ENCODE measurements around the gene ATP5ME.

Gene ATP5ME

GRCh38 chr4:632926-633325, 41.1 kb downstream of the ATP5ME start:
- TF ChIP-seq, protein P1, sequence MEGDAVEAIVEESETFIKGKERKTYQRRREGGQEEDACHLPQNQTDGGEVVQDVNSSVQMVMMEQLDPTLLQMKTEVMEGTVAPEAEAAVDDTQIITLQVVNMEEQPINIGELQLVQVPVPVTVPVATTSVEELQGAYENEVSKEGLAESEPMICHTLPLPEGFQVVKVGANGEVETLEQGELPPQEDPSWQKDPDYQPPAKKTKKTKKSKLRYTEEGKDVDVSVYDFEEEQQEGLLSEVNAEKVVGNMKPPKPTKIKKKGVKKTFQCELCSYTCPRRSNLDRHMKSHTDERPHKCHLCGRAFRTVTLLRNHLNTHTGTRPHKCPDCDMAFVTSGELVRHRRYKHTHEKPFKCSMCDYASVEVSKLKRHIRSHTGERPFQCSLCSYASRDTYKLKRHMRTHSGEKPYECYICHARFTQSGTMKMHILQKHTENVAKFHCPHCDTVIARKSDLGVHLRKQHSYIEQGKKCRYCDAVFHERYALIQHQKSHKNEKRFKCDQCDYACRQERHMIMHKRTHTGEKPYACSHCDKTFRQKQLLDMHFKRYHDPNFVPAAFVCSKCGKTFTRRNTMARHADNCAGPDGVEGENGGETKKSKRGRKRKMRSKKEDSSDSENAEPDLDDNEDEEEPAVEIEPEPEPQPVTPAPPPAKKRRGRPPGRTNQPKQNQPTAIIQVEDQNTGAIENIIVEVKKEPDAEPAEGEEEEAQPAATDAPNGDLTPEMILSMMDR (conservative IDR thresholded peaks at IDR 0.05; ENCODE audit: low read depth, low read length) = no peak

GRCh38 chr4:632196-632790, 41.8 kb downstream of the ATP5ME start:
- no peak for DNase-seq (ENCODE audit: low read depth)
- TF ChIP-seq, protein P1 (conservative IDR thresholded peaks at IDR 0.05; ENCODE audit: low read depth, low read length) = no peak
- no peak overlapping the region for H3K4me3 ChIP-seq (ENCODE audit: low read length)

More at GRCh38 chr4:632926-633325, 41.1 kb downstream of the ATP5ME start:
- no peak for DNase-seq (ENCODE audit: low read depth)
- no peak overlapping the region for H3K4me3 ChIP-seq (ENCODE audit: low read length)

GRCh38 chr4:630656-631055, 43.4 kb downstream of the ATP5ME start:
- no peak overlapping the region for H3K4me3 ChIP-seq (ENCODE audit: low read length)
- TF ChIP-seq, protein P1 (conservative IDR thresholded peaks at IDR 0.05; ENCODE audit: low read depth, low read length) = no peak
- no peak for DNase-seq (ENCODE audit: low read depth)

GRCh38 chr4:629915-630641, 44.0 kb downstream of the ATP5ME start:
- no peak overlapping the region for H3K4me3 ChIP-seq (ENCODE audit: low read length)
- no peak for DNase-seq (ENCODE audit: low read depth)
- TF ChIP-seq, protein P1 (conservative IDR thresholded peaks at IDR 0.05; ENCODE audit: low read depth, low read length) = no peak

DNA sequence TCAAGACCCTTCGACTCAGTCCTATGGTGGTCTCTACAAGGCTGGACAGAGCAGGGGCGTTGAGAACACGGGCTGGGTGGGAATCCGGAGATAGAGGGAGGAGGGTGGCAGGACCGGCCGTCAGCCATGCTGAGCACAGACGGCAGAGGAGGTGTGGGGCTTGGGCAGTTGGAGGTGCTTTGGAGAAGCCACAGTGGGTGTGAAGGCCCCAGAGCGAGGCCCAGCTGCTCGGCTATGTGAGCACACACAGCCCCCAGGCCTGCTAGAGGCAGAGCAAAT, 44.5 kb downstream of the ATP5ME start:
- H3K4me3 ChIP-seq (ENCODE audit: low read length) = no peak overlapping the region
- DNase-seq (ENCODE audit: low read depth) = no peak
- TF ChIP-seq, protein P1 (conservative IDR thresholded peaks at IDR 0.05; ENCODE audit: low read depth, low read length) = no peak

DNA sequence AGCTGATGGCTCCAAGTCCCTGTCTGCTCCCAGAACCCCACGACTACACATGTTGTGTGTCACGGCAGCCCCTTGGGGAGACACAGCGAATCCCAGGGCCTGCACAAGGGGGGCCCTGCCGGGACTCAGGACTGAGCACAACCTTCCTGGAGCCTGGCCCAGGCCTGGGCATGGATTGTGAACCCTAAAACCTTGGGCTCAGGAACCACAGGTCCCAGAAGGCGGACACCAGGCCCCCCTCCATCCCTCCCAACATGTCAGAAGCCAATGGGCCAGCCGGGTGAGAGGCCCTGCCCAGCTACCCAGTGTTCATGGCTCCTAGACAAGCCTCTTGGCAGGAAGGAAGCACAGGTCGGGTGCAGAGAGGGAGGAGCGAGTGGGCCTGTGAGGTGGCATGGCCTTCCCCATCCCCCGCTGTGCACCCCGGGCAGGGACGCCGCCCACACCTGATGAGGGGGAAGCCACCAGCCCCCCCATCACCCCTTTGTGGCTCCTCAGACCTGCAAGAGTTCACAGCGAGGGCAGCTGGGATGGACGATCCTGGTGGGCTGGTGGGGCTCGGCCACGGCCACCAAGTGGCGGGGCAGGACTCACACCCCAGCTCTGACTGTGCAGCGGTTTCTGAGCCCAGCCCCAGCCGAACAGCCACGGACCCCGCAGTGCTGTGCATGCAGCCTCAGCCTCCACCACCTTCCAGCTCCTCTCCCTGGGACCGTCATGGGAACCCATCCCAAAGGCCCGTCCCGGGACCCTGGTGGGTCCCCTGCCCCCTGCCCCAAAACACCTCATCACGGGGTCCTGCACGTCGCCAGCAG, 45.0 kb downstream of the ATP5ME start:
- no peak overlapping the region for H3K4me3 ChIP-seq (ENCODE audit: low read length)
- DNase-seq (ENCODE audit: low read depth) = no peak
- TF ChIP-seq, protein P1 (conservative IDR thresholded peaks at IDR 0.05; ENCODE audit: low read depth, low read length) = no peak
